Mucosa of descending colon (tissue), 3 donors: ENCODE measurements around the gene ANTKMT. TPM values are rescaled to one million over a fixed set of nuclear protein-coding genes. Genes with fewer than 3 reads are reported as not detected.

ENCODE experiments used
- ATAC-seq: fragments of 200-7000 bp; cut with Tn5 transposase; one replicate; pipeline ENCODE4 v1.9.1; 2020; ENCODE audit warnings: mild to moderate bottlenecking, moderate library complexity
- DNase-seq, 3 donors: peaks; one replicate each; pipeline ENCODE4 v3.0.0-alpha.2; 2020
- H3K36me3 ChIP-seq: fragments of 200-600 bp; one replicate; pipeline ENCODE4 v1.8.0; 2021; ENCODE audit warnings: low read depth, mild to moderate bottlenecking
- H3K4me1 ChIP-seq: fragments of 200-600 bp; one replicate; pipeline ENCODE4 v1.8.0; 2021; ENCODE audit warnings: low read depth, mild to moderate bottlenecking
- H3K4me3 ChIP-seq: fragments of 200-600 bp; one replicate; pipeline ENCODE4 v1.8.0; 2021; ENCODE audit warnings: mild to moderate bottlenecking
- H3K9me3 ChIP-seq: fragments of 200-600 bp; one replicate; pipeline ENCODE4 v1.8.0; 2021; ENCODE audit warnings: mild to moderate bottlenecking
- CTCF ChIP-seq: fragments of 200-600 bp; IDR thresholded peaks from one replicate; pipeline ENCODE4 v1.8.0; 2022; ENCODE audit warnings: antibody characterized with exemption, mild to moderate bottlenecking
- intact Hi-C, 2 donors: fragments of 100-400 bp; cut with DNase I in 1 of 2; cut with micrococcal nuclease in 1 of 2; formaldehyde crosslinking; loops; one replicate each; pipeline versions ENCODE4 v1.11.0 to v1.11.1; 2022; cut with DNase I, micrococcal nuclease
- total RNA-seq, 3 donors: library from RNA; stranded (reverse); fragmentation: NEBNext Ultra II Directional in 2 of 3; extraction: Animal tissue kit (Norgen Biotek cat#: 25700) in 2 of 3; gene quantifications; one replicate each; pipeline versions ENCODE4 v1.2.1 to v1.2.4, GENCODE V29; 2021 to 2023
- donor health status: DM: no; HTN: no; CAD: no; lungs with moderate emphysema.
- donor health status: DM: no; HTN: no; CAD: no.
- donor health status: DM: no; HTN: yes; CAD: no.

The ANTKMT gene
- total RNA-seq, 3 donors from 2014 or later: 36.2 to 39.9 (median 39.8) TPM

GRCh38 chr16:726438-727290 lies 5.7 kb downstream of the ANTKMT start, which contains the start of the genes CCDC78 and HAGHL:
CCDC78 (minus strand) TSS chr16:726443; CDS start chr16:726367, 76 bp downstream.
HAGHL (plus strand) TSS chr16:727106; CDS start chr16:727510, 404 bp downstream.
- no peak for TF ChIP-seq CTCF
- H3K9me3 ChIP-seq: no peaks in the 10 kb centered on the region
- H3K36me3 ChIP-seq: no peaks in the 10 kb centered on the region
- intact Hi-C loops: no loop called here
- H3K4me1 ChIP-seq: peaks cover 28% of the 10 kb centered on the region
- DNase-seq (peak; percentile 59 to 85 (median 78)), ATAC-seq (peak; percentile 28)
- no peak within 1 kb of the TSS for H3K4me3 ChIP-seq

GRCh38 chr16:727291-727977 lies 6.5 kb downstream of the ANTKMT start:
- no peak for TF ChIP-seq CTCF
- intact Hi-C loops: no loop called here
- H3K4me1 ChIP-seq: peaks cover 22% of the 10 kb centered on the region
- no peak overlapping the region for H3K4me3 ChIP-seq
- H3K36me3 ChIP-seq: no peaks in the 10 kb centered on the region
- peak in 1 of 3 donors; percentile 73 for DNase-seq
- ATAC-seq: peak; percentile 35
- H3K9me3 ChIP-seq: no peaks in the 10 kb centered on the region

- H3K4me1 ChIP-seq: peaks cover 22% of the 10 kb centered on the region
- ATAC-seq (peak; percentile 68), DNase-seq (peak; percentile 71 to 88 (median 81))
- H3K9me3 ChIP-seq: no peaks in the 10 kb centered on the region
- intact Hi-C loops: no loop called here
- TF ChIP-seq CTCF: no peak
- peaks cover 3% of the 10 kb centered on the region for H3K36me3 ChIP-seq
- no peak overlapping the region for H3K4me3 ChIP-seq
These were observed 7.4 kb downstream of the ANTKMT start for GRCh38 chr16:728131-728889.

GRCh38 chr16:728890-729744 lies 8.2 kb downstream of the ANTKMT start:
- Histone ChIP-seq H3K4me1 (peaks cover 22% of the 10 kb centered on the region), H3K4me3 (no peak overlapping the region)
- intact Hi-C loops: no loop called here

More at GRCh38 chr16:728890-729744, 8.2 kb downstream of the ANTKMT start:
- peak in 1 of 3 donors; percentile 67 for DNase-seq
- ATAC-seq: no peak
- no peaks in the 10 kb centered on the region for H3K9me3 ChIP-seq
- no peak for TF ChIP-seq CTCF
- H3K36me3 ChIP-seq: peaks cover 5% of the 10 kb centered on the region
